NT2/D1 (cell line): Measurements from ENCODE around the gene ALDH1B1.
"Not testable (repeated sequence)": the region's sequence is repeated elsewhere in the genome, so short reads cannot be mapped to it uniquely, and the experiment has no call there.

Source experiments
- DNase-seq: peaks from one replicate; pipeline ENCODE4 v3.0.0-alpha.2; 2011; ENCODE audit warnings: low read depth, low spot score
- H3K27me3 ChIP-seq: 2 replicates; pipeline ENCODE4 v1.6.0; 2011; ENCODE audit warnings: mild to moderate bottlenecking; ENCODE audit not compliant: insufficient read length, insufficient read depth
- H3K36me3 ChIP-seq: 2 replicates; pipeline ENCODE4 v1.6.1; 2011; ENCODE audit warnings: mild to moderate bottlenecking, low read length, mixed read lengths; ENCODE audit not compliant: insufficient read depth, insufficient read length
- H3K4me1 ChIP-seq: 2 replicates; pipeline ENCODE4 v1.5.1; 2011; ENCODE audit not compliant: insufficient read depth, insufficient read length
- H3K4me3 ChIP-seq: 2 replicates; pipeline ENCODE4 v1.5.1; 2011; ENCODE audit warnings: low read depth; ENCODE audit not compliant: insufficient read length
- H3K9ac ChIP-seq: 2 replicates; pipeline ENCODE4 v1.6.0; 2011; ENCODE audit warnings: low read depth; ENCODE audit not compliant: insufficient read length
- H3K9me3 ChIP-seq: 2 replicates; pipeline ENCODE4 v1.5.1; 2011; ENCODE audit warnings: mild to moderate bottlenecking, low read length; ENCODE audit not compliant: insufficient read depth
- SUZ12 ChIP-seq: IDR thresholded peaks from 2 replicates; pipeline ENCODE4 v1.6.1; 2011; ENCODE audit not compliant: insufficient read length, insufficient read depth; ENCODE audit errors: extremely low read depth
- YY1 ChIP-seq: IDR thresholded peaks from 2 replicates; pipeline ENCODE4 v1.6.1; 2011; ENCODE audit not compliant: insufficient read length, insufficient read depth
- ZNF274 ChIP-seq: IDR thresholded peaks from 2 replicates; pipeline ENCODE4 v1.6.1; 2011; ENCODE audit warnings: mild to moderate bottlenecking, low read depth, low read length

The ALDH1B1 gene

DNA sequence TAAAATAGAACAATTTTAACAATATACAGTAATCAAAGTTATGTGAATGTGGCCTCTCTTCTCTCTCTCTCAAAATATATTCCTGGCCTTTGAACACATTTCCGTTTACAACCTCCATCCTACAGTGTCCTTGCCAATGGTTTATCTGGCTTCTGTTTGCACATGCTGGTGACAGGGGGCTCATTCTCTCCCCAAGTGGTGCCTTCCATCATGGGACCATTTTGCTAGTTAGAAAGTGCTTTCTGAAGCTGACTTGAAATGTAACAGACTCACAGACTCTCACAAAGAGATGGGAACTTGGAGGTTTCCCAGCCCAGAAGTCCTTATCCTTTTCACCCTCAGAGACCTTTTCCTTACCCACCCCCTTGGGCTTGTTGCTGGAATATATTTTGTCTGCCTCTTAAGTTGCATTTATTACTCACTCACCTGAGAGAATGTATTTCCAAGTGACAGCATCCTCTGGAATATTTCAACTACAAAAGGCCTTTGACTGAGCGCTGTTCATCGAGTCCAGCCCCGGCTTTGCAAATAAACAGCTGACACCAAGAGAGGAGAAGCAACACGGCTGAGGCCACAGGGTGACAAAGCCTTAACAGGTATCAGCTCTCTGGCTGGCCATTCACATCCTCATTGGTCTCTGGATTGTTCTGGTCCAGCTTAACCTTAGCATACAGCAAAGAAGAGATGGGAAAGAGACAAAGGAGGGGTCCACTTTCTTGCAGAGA lies 17.5 kb upstream of the ALDH1B1 start:
- no peak overlapping the region for H3K9ac ChIP-seq
- no peak for DNase-seq
- peaks cover 10% of the 10 kb centered on the region for H3K4me1 ChIP-seq
- peaks cover 12% of the 10 kb centered on the region; the same call in 1 of the 2 replicates for H3K9me3 ChIP-seq
- H3K4me3 ChIP-seq: no peak overlapping the region
- no peaks in the 10 kb centered on the region for H3K36me3 ChIP-seq
- TF ChIP-seq YY1 (no peak), SUZ12 (no peak), ZNF274 (no peak)
- H3K27me3 ChIP-seq: peaks cover 12% of the 10 kb centered on the region

DNA sequence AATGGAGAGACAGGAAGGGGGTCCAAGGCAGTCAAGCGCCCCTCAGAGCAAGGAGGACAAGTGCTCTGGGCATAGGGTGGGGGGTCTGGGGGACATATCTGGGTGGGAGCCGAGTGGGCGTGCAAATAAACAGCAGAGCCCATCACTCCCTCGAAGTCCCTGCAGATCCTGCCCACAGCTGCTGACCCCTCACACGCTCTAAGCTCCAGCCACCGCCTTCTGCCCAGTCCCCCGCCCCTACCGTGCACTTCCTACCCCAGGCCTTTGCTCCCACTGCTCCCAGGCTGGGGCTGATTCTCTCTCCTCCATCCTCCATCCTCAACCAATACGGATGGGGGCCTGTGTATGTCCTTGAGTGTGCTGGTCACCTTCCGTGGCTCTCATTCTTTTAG lies 16.9 kb upstream of the ALDH1B1 start:
- Histone ChIP-seq H3K4me3 (no peak overlapping the region), H3K9me3 (peaks cover 12% of the 10 kb centered on the region; the same call in 1 of the 2 replicates), H3K27me3 (peaks cover 12% of the 10 kb centered on the region), H3K4me1 (peaks cover 12% of the 10 kb centered on the region), H3K36me3 (no peaks in the 10 kb centered on the region), H3K9ac (no peak overlapping the region)
- DNase-seq: no peak
- TF ChIP-seq SUZ12 (no peak), YY1 (no peak), ZNF274 (no peak)

DNA sequence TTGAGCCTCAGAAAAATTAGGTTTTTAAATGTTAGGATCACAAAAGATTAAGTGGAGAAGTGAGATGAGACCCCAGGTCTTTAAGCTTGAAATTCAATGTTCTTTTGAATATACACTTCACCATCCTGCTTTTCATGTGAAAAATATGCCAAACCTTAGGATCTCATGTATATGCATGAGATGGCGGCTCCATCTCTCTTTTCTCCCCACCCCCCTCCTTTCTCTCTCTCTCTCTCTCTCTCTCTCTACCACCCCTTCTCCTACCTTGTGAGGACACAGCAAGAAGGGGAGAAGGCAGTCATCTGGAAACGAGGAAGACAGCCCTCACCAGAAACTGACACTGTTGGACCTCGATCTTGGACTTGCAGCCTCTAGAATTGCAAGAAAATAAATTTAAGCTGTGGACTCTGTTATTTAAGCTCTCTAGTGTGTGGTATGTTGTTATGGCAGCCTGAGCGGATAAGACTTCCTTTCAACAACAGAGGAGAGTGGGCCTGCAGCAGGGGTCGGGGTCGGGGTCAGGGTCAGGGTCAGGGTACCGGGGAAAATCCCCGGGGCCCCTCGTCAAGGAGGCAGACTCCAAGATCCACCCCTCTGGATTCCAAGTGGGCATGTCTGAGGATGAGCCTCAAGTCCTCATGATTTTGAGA lies 16.4 kb upstream of the ALDH1B1 start:
- H3K9ac ChIP-seq: no peak overlapping the region
- DNase-seq: no peak
- no peak overlapping the region for H3K4me3 ChIP-seq
- peaks cover 10% of the 10 kb centered on the region for H3K4me1 ChIP-seq
- H3K36me3 ChIP-seq: no peaks in the 10 kb centered on the region
- peaks cover 12% of the 10 kb centered on the region; the same call in 1 of the 2 replicates for H3K9me3 ChIP-seq
- H3K27me3 ChIP-seq: peaks cover 12% of the 10 kb centered on the region
- no peak for TF ChIP-seq YY1
- TF ChIP-seq ZNF274: no peak
- no peak for TF ChIP-seq SUZ12

DNA sequence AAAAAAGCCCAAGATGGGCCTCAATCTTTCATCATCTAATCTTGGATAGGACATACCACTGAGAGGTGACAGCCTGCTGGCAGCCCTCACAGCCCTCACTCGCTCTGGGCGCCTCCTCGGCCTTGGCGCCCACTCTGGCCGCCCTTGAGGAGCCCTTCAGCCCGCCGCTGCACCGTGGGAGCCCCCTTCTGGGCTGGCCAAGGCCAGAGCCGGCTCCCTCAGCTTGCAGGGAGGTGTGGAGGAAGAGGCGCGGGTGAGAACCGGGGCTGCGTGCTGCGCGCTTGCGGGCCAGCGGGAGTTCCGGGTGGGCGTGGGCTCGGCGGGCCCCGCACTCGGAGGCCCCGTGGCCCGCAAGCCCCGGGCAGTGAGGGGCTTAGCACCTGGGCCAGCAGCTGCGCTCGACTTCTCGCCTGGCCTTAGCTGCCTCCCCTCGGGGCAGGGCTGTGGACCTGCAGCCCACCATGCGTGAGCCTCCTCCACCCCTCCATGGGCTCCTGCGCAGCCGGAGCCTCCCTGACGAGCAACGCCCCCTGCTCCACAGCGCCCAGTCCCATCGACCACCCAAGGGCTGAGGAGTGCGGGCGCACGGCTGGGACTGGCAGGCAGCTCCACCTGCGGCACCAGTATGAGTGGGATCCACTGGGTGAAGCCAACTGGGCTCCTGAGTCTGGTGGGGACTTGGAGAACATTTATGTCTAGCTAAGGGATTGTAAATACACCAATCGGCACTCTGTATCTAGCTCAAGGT lies 15.0 kb upstream of the ALDH1B1 start:
- Histone ChIP-seq H3K27me3 (peaks cover 18% of the 10 kb centered on the region), H3K4me1 (peaks cover 16% of the 10 kb centered on the region)
- DNase-seq: not testable (repeated sequence)

DNA sequence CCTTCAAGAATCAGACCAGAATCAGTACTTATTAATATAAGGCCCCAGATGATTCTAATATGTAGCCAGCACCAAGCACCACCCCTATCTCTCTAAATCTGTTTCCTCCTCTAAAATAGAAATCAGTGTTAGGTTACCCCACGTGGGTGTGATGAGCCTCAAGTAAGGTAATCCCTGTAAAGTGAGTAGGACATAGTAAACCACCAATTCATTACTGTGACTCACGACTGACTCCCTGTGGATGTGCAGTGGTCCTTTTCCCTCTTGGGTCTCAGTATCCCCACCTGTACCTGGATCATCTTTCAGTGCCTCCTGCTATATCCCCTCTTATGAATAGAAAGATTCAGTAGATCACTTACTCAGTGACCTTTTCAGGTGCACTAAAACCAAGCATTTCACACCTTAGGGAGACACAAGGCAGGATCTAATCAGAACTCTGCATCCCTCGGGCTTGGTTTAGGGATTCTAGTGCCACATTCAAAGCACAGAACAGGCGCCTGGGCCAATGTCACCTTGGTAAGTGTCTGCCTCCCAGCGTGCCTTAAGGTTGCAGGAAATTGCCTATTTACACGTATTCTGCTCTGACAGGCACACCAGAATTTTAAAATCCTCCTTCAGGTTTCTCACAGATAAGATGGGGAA lies 12.2 kb upstream of the ALDH1B1 start:
- Histone ChIP-seq H3K36me3 (no peaks in the 10 kb centered on the region), H3K27me3 (peaks cover 37% of the 10 kb centered on the region), H3K9me3 (peaks cover 27% of the 10 kb centered on the region), H3K4me1 (peaks cover 16% of the 10 kb centered on the region), H3K4me3 (no peak overlapping the region), H3K9ac (peak overlapping the region; percentile 11)
- DNase-seq: no peak
- no peak for TF ChIP-seq SUZ12

More for the DNA sequence above, 15.0 kb upstream of the ALDH1B1 start:
- H3K4me3 ChIP-seq, H3K36me3 ChIP-seq, H3K9ac ChIP-seq: not testable (repeated sequence)
- peaks cover 12% of the 10 kb centered on the region; the same call in 1 of the 2 replicates for H3K9me3 ChIP-seq

DNA sequence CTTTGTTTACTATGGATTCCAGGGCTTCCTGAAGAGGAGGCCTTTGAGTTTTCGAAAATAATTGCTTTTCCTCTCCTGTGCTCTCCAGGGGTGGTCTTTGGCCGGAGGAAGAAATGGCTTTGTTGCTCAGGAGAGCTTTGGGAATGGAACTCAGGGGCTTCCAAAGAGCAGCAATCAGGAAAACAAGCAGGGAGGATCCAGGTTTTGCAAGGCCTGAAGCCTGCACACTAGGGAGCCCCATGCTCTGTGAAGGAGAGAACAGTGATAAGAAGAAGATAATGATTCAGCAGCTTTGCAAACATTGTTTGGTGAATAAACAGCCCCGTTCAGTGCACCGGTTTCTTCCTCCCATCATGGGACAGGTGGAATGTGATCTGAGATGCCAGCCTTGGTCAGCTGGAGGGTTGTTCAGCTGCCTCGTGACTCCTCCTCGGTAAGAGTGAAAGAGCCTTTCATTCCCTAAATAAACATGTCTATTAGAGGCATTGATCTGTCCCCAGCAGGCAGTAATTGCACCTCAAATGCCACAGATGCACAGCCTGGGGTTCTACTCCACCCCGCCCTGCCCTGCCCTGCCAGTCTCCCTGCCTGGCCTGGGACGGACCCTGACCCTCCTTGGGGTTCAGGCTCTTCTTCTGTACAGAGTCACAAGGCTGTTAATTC lies 11.5 kb upstream of the ALDH1B1 start:
- no peaks in the 10 kb centered on the region for H3K36me3 ChIP-seq
- H3K4me3 ChIP-seq: no peak overlapping the region
- peak; percentile 75 for DNase-seq
- H3K27me3 ChIP-seq: peaks cover 44% of the 10 kb centered on the region
- peaks cover 31% of the 10 kb centered on the region for H3K9me3 ChIP-seq
- peaks cover 16% of the 10 kb centered on the region for H3K4me1 ChIP-seq
- no peak overlapping the region for H3K9ac ChIP-seq
- TF ChIP-seq ZNF274 (no peak), YY1 (no peak), SUZ12 (no peak)

DNA sequence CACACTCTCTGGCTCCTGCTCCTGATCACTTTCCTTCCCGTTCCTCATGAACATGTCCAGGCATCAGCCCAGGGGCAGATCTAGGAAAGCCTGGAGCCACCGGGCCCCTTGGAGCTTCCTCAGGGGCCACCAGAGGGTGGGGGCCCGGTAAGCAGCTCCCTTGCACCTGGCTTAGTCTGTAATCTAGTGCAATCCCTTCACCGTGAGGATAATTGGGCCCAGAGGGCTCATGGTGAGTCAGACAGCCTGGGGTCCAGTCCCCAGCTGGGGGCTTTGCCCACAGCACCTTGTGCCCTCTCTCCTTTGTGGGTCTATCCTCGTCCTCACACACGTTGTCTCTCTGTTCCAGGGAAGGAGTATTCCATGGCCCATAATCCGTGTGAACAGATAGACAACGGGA lies 10.4 kb upstream of the ALDH1B1 start:
- Histone ChIP-seq H3K4me1 (peaks cover 16% of the 10 kb centered on the region), H3K9ac (no peak overlapping the region)
- no peak for TF ChIP-seq ZNF274
- TF ChIP-seq YY1: no peak
- TF ChIP-seq SUZ12: no peak

More for the DNA sequence above, 10.4 kb upstream of the ALDH1B1 start:
- DNase-seq: no peak
- Histone ChIP-seq H3K9me3 (peaks cover 31% of the 10 kb centered on the region), H3K27me3 (peaks cover 41% of the 10 kb centered on the region), H3K36me3 (no peaks in the 10 kb centered on the region), H3K4me3 (no peak overlapping the region)
